COR-L47 (cell line): ENCODE results near the gene KISS1R.

Experiments used
- DNase-seq: peaks from one replicate; lab custom pipeline; 2025; lab: John Stamatoyannopoulos, UW

Gene KISS1R

DNA sequence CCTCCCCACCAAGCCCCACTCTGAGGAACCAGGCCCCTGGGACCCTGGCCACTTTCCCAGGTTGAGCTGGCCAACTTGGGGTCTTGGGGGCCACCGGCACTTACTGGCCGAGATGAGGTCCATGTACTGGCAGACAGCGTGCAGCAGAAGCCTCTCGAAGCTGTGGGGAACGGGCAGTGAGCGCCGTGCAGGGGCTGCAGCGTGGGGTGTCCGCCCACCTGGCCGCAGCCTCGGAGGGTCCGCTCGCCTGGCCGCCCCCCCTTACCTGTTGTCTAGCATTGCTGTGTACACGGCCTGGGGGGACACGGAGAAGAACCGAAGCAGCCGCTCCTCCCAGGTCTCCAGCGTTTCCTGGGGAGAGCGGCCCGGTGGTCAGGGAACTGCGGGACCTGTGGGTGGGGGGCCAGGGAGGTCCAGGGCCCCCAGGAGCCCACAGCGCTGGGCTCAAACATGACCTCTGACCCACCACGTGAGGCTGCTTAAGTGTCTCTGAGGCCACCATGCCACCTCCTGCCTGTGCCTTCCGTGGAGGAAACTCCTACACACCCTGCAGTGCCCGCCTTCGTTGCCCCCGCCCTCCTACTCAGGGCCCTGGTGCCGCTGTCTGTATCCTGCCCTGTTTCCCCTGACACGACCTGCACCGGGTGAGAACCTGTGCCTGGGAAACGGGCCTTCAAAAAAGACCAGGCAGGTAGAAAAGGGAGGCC is 17.6 kb upstream of the KISS1R start:
- DNase-seq, result no peak

DNA sequence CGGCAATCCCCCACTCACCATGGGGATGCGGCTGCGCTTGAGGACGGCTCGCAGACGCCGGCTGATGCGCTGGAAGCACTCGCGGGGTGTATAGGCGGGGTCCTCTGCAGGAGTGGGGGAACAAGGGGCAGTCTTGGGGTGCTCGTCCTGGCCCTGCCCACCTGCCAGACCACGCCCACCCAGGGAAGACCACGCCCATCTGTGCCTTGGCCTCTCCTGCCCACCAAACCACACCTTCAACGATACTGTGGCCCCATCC is 17.2 kb upstream of the KISS1R start:
- DNase-seq, result no peak

DNA sequence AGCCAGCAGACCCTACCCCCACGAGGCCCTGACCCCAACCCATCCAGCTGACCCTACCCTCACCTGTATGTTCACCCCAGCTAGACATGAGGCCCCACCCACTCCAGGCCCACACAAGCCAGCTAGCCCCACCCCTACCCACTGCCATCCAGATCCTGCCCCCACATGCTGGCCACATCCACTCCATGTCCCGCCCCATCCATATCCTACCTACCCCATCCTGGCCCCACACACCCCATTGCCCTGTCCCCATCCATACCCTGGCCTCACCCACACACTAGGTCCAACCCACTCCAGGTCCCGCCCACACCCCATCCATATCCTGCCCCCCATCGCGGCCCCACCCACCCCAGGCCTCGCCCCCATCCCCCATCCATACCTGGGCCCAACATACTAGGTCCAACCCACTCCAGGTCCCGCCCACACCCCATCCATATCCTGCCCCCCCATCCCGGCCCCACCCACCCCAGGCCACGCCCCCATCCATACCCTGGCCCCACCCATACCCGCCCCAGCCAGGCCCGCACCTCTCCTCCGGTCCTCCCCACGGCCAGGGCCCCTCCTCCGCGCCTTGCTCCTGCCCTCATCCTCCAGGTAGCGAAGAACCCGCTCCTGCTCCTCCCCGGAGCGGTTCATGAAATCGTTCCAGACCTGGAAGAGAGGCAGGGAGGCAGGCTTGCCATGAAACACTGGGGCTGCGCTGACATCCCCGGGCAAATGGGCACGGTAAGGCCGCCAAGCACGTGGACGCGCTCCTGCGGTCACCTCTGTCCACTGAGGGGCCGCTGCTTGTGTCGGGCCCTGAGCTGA is 16.6 kb upstream of the KISS1R start:
- no peak for DNase-seq

DNA sequence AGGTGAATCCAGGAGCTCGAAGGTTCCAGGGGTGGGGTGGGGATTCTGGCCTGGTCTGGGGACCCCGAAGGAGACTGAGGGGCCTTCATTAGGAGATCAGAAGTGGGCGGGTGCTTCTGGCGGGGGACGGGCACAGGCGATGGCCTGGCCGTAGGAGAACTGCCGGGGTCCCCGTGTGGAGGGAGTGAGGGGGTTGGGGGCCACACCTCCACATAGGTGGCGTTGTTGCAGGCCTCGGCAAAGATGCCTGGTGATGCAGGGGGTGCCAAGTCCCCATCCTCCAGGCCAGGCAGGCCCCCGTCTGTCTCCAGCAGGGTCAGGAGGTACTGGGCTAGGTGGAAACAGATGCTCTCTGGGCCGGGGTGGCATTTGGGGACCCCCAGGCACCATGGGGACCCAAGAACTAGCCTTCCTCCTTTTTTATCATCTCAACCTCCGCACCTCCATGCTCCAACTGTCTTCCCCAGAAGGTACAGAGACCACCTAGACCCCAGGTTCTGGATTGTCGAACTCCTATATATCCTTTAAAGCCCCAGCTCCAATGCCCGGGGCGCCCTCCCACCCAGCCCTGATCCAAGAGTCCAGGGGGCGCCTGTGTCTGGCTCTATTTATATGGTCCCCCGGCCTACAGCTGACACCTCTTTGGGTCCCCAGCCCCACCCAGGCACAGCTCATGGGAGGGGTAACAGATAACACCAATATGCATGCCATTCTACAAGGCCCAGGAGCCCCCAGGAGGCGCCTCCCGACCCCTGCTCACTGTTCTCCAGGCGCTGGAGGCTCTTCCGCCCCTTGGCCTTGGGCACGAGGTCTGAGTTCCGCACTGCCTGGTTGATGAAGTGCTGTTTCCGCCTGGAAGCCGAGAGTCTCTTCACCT is 15.7 kb upstream of the KISS1R start:
- no peak for DNase-seq

DNA sequence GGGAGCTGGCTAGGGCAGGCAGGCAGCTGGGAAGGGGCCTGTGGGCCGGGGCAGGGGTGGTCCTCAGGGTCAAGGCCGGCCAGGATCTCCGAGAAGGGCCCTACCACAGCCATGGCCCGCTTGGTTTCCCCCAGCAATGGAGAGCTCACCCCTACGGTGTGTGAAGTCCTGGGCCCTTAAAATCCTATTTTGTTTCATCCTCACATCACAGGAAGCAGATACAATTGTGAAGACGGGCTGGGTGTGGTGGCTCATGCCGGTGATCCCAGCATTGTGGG is 15.1 kb upstream of the KISS1R start:
- DNase-seq, result no peak

DNA sequence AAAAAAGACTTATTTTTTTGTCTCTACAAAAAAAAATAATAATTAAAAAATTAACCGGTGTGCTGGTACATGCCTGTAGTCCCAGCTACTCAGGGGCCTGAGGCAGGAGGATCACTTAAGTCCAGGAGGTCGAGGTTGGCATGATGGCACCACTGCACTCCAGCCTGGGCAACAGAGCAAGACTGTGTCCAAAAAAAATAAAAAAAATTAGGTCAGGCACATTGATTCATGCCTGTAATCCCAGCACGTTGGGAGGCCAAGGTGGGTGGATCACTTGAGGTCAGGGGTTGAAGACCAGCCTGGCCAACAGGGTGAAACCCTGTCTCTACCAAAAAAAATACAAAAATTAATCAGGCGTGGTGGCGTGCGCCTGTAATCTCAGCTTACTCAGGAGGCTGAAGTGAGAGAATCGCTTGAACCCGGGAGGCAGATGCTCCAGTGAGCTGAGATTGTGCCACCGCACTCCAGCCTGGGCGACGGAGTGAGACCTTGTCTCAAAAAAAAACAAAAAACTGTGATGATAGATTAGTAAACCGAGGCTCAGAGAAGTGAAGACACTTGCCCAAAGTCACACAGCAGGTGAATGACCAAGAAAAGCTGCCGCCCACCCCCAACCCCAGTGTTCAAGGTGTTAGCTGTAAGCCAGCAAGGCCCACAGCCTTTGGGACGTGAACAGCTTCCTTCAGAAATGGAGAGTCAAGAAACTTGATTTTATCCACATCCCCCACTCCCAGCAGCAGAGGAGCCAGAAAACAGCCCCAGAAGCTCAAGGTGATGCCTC is 14.5 kb upstream of the KISS1R start:
- no peak for DNase-seq

DNA sequence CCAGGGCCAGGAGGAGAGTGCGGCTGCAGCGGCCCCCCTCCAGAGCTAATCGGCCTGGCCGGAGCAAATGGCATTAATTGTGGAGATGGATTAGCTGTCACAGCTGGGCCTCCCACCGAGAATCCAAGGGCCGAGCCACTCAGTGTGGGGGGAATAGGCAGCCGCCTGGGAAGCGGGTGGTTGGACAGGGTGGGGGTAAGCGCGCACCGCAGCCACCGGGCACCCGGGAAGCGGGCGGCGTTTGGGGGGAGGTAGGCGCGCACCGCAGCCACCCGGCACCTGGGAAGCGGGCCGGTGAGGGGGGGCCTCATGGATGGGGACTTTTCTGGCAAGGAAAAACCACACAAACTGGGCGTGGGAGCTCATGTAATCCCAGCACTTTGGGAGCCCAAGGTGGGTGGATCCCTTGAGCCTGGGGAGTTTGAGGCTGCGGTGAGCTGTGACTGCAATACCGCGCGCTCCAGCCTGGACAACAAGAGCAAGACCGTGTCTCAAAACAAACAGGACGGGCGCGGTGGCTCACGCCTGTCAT is 13.8 kb upstream of the KISS1R start:
- peak; percentile 85 for DNase-seq

DNA sequence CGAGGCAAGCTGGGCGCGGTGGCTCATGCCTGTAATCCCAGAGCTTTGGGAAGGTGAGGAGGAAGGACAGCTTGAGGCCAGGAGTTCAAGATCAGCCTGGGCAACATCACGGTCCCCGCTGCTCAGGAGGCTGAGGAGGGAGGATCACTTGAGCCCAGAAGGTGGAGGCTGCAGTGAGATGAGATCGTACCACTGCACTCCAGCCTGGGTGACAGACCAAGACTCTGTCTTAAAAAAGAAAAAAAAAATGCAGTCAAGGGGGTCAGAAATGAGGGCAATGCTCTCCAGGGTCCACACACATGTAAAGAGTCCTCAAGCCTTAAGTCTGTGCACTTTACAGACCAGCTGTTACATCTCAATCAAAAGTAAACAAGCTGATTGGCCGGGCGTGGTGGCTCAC is 12.6 kb upstream of the KISS1R start:
- DNase-seq, result no peak

DNA sequence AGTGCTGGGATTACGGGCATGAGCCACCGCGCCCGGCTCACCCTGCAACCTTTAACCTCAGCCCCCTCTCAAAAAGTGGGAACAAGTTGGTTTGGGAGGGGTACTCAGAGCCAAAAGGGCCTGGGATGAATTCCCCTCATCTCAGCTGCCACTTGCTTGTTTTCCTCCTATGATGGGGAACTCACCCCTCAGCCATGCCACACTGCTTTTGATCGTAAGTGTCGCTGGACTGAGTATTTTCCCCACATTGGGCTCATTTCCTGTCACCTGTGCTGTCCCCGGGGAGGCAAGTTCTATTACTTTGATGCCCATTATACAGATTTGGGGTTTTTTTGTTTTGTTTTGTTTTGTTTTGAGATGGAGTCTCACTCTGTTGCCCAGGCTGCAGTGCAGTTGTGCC is 10.7 kb upstream of the KISS1R start:
- DNase-seq, result no peak

DNA sequence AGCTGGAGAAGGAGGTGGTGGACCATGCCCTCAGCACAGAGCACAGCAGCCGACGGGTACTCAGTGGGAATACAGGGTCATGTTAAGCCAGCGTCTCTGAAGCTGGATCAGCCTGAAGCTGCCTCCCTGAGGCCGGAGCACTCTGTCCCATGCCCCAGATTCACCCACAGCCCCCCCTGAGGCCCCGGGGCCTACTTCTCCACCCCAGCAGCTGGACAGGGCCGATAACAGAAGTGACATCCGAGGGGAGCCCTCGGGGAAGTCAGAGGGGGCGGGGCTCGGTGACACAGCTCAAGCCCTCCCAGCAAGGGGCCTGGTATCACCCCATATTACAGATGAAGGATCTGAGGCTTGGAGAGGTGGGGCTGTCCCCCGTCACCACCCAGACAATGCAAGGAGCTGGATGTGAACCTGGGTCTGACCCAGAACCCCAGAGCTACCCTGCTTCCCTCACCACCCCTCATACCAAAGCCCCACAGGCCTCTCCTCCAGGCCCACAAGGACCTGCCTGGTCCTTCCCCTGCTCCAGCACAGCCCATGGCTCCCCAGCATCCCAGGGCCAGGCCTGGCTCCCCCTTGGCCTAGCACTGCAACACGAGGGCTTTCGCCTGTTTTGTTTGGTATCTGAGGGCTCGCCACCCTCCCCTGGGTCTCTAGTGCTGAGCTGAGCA is 9.8 kb upstream of the KISS1R start:
- DNase-seq, result no peak

DNA sequence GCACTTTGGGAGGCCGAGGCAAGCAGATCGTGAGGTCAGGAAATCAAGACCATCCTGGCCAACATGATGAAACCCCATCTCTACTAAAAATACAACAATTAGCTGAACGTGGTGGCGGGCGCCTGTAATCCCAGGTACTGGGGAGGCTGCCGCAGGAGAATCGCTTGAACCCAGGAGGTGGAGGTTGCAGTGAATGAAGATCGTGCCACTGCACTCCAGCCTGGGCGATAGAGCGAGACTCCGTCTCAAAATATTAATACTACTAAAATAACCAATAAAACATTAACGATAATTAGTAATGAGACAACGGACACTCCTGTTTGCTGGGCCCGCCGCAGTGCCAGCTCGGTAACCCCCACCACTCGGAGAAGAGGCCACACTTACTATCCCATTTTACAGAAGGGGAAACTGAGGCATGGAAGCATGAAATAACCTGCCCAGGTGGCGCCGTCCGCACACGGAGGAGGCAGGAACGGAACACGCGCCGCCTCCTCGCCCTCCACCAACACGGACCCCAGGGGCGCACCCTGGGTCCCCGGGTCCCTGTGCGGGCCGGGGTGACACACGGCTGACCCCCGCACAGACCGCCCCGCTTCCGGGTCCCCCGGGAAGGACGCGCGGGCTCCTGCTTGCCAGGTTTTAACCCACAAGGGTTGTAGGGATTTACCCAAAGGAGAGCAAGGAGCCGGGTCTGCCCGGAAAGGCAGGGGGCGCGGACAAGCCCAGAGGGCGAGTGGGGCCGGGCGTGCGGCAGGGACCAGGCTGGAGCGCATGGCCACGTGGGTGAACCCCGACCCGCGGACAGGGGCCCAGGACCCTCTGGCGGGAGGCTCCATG is 5.7 kb upstream of the KISS1R start:
- no peak for DNase-seq

DNA sequence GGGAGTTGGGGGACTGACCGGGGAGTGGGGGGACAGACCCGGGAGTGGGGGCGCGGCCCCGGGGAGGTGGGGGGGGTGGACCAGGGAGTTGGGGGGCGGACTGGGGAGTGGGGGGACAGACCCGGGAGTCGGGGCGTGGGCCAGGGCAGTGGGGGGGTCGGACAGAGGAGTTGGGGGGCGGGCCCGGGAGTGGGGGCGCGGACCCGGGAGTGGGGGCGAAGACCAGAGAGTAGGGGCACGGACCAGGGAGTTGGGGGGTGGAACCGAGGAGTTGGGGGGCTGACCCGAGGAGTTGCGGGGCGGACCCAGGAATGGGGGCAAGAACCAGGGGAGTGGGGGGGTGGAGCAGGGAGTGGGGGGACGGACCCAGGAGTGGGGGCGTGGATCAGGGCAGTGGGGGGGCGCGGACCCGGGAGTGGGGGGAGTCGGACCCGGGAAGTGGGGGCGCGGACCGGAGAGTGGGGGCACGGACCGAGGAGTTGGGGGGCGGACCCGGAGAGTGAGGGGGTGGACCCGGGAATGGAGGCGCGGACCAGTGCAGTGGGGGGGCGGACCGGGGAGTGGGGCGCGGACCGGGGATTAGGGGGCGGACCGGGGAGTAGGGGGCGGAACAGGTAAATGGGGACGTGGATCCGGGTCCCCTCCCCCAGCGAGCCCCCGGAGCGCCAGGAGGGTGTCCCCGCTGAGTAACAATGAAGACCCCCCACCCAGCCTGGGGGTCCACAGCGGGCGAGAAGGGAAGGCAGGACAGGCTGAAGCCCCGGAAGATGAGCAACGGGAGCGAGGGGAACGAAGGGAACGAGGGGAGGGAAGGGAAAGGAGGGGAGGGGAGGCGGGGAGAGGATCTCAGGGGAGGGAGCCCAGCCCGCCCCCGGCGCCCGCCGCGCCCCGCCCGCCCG is 4.7 kb upstream of the KISS1R start:
- no peak for DNase-seq

DNA sequence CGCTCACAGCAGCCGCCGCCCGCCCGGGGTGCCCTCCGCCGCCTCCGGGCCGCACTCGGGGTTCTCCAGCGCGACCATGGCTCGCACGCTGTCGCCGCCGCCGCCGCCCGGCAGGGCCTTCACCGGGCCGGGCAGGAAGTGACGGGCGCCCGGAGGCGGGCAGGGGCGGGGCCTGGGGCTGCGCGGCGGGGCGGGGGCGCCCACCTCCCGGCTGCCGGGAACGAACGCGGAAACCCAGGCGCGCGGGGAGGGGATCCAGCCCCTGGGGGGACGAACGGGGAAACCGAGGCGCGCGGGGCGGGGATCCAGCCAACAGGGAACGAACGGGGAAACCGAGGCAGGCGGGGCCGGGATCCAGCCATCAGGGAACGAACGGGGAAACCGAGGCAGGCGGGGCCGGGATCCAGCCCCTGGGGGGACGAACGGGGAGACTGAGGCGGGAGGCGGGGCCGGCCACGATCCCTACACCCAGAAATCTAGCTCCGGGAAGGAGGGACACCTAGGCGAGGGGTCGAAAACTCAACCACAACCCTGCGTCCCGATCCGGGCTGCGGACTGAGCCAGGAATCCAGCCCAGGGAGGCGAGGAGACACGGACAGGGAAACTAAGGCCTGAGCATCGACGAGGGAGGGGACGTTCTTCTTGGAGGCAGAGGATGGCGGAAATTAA is 3.9 kb upstream of the KISS1R start, which contains the start of gene R3HDM4:
TSS of gene R3HDM4 (minus strand) at position 140 of the 669 bp plus-strand sequence. CDS start at position 78, 62 bp downstream.
- DNase-seq, result peak; percentile 40

DNA sequence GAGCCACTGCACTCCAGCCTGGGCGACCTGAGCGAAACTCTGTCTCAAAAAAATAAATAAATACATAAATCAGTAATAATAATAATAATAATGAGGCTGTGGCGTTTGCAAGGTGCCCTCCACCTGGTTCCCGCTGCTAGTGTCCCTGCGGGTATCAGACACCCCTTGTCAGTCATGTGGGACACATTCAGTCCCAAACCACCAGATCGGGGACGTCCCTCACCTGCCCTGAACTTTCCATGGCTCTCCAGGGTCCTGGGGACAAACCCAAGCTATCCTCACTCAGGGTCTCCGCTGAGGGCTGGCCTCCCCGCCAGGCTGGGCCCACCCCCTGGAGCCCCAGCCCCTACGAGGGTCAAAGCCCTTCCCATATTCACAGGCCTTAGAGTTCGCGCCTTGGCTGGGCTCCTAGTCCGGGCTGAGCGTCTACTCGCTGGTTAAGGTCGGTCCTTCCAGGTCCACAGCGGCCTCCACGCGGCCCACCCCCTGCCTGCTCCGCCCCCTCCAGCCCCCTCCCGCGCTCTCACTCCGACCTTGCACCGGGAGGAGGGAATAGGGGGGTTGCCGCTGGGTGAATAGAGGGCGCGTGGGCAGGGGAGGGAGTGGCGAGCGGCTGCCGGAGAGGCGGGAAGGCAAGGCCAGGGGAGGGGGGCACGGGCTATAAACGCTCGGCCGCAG is 349 bp upstream of the KISS1R start:
- DNase-seq, result peak; percentile 36

DNA sequence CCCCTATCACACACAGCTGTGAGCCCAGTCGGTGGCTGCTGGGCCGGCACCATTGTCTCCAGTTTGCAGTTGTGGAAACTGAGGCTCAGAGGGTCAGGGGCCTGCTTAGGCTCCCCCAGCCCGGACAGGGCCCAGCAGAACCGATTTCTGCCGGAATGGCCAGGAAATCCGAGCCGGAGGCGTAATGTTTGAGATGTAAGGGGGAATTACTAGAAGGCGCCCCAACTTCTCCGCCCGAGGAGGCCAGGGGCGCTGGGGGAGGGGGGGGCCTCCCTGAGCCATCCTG is 962 bp downstream of the KISS1R start:
- no peak for DNase-seq

DNA sequence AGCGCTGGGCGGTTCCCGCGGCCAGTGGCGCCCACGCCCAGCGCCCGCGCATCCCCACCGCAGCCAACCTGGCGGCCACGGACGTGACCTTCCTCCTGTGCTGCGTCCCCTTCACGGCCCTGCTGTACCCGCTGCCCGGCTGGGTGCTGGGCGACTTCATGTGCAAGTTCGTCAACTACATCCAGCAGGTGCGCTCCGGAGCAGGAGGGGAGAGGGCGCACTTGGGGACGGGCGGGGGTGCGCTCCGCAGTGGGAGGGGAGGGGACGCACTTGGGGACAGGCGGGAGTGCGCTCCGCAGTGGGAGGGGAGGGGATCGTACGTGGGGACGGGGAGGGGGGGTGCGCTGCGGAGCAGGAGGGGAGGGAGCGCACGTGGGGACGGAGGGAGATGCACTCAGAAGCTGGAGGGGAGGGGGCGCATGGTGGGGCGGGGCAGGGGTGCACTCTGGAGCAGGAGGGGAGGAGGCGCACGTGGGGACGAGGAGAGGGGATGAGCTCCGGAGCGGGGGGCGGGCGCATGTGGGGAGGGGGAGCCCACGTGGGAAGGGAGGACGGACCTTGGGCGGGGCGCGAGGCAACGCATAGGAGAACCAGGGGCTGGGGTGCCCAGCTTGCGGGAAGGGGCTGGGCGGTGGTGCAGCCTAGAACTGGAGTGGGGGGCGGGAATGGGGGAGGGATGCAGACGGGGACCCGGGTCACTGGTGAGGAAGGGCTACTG is 1.5 kb downstream of the KISS1R start:
- peak; percentile 74 for DNase-seq

DNA sequence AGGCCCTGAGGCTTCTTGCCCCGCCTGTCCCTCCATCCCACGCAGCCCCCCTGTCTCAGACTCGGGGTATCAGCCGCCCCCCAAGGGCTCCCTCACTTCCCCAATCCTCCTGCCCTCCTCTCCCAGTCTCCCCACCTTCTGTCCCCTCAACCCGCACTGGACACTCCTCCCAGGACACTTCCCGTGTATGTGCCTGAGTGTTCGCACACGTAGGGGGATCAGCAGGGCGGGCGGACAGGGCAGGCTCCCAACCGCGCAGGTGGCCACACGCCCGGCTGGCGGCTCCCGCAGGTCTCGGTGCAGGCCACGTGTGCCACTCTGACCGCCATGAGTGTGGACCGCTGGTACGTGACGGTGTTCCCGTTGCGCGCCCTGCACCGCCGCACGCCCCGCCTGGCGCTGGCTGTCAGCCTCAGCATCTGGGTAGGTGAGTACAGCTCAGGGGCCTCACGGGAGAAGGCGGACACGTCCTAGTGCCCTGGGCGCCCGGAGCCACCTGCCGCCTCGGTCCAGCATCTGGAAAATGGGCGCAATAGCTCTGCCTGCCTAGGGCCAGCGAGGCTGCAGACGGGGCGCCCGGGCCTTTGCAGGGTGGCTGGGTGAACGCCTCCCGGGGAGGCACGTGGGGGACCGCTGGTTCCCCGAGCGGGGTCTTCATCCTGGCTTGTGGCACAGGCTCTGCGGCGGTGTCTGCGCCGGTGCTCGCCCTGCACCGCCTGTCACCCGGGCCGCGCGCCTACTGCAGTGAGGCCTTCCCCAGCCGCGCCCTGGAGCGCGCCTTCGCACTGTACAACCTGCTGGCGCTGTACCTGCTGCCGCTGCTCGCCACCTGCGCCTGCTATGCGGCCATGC is 2.3 kb downstream of the KISS1R start:
- peak; percentile 87 for DNase-seq
